Breast epithelium (tissue), 3 donors: Measurements from ENCODE around the gene NCK2.

Experiments used
- CTCF ChIP-seq, 3 donors: fragments of 450-650 bp; IDR thresholded peaks; one replicate each; pipeline ENCODE4 v1.5.1; 2016 to 2017; ENCODE audit warnings: antibody characterized with exemption in 3 of 3, mild to moderate bottlenecking in 3 of 3, moderate library complexity in 3 of 3
- POLR2A ChIP-seq: fragments of 450-650 bp; IDR thresholded peaks from one replicate; pipeline ENCODE4 v1.6.1; 2016; ENCODE audit warnings: antibody characterized with exemption, mild to moderate bottlenecking, moderate library complexity

- no peak for TF ChIP-seq CTCF (IDR thresholded peaks at IDR 0.05)
- no peak for TF ChIP-seq POLR2A
Measured at GRCh38 chr2:105857076-105857740, 112.5 kb downstream of the NCK2 start.
